GM18870 (cell line): ENCODE results near the gene TOMM5.

Experiments used
- ATAC-seq: cut with Tn5 transposase; IDR thresholded peaks from one replicate; pipeline ENCODE4 v1.9.1; 2021; ENCODE audit warnings: moderate library complexity; ENCODE audit not compliant: unreplicated experiment

The TOMM5 gene

GRCh38 chr9:37592108-37592951 lies at the start of gene TOMM5:
Gene TOMM5, minus strand, starts transcription at chr9:37592597. Its CDS starts 65 bp downstream, at chr9:37592532.
- ATAC-seq: peak; percentile 79

- no peak for ATAC-seq
These were observed 48.9 kb upstream of the TOMM5 start for GRCh38 chr9:37641331-37641730.

- ATAC-seq: no peak
These were observed 47.8 kb upstream of the TOMM5 start for GRCh38 chr9:37640246-37640645.

GRCh38 chr9:37639841-37640240 lies 47.4 kb upstream of the TOMM5 start:
- no peak for ATAC-seq

- ATAC-seq: no peak
These were observed 46.8 kb upstream of the TOMM5 start for GRCh38 chr9:37639109-37639762.

- no peak for ATAC-seq
These were observed 44.4 kb upstream of the TOMM5 start for GRCh38 chr9:37636511-37637448.

GRCh38 chr9:37635808-37636207 lies 43.4 kb upstream of the TOMM5 start:
- ATAC-seq: no peak

- ATAC-seq: no peak
These were observed 40.1 kb upstream of the TOMM5 start for GRCh38 chr9:37632479-37632878.

GRCh38 chr9:37626708-37627292 lies 34.4 kb upstream of the TOMM5 start:
- no peak for ATAC-seq

- no peak for ATAC-seq
These were observed 33.4 kb upstream of the TOMM5 start for GRCh38 chr9:37625758-37626147.

GRCh38 chr9:37625036-37625757 lies 32.8 kb upstream of the TOMM5 start:
- ATAC-seq: no peak

GRCh38 chr9:37624073-37624472 lies 31.7 kb upstream of the TOMM5 start:
- ATAC-seq: no peak

GRCh38 chr9:37623267-37623666 lies 30.9 kb upstream of the TOMM5 start:
- ATAC-seq: no peak

- no peak for ATAC-seq
These were observed 30.1 kb upstream of the TOMM5 start for GRCh38 chr9:37622462-37622861.

- ATAC-seq: no peak
These were observed 29.1 kb upstream of the TOMM5 start for GRCh38 chr9:37621273-37622121.

GRCh38 chr9:37620396-37620795 lies 28.0 kb upstream of the TOMM5 start:
- ATAC-seq: no peak

GRCh38 chr9:37619806-37620205 lies 27.4 kb upstream of the TOMM5 start:
- no peak for ATAC-seq

- ATAC-seq: no peak
These were observed 26.4 kb upstream of the TOMM5 start for GRCh38 chr9:37618817-37619216.

GRCh38 chr9:37617832-37618231 lies 25.4 kb upstream of the TOMM5 start:
- ATAC-seq: no peak
